NT2/D1 (cell line): ENCODE results near the gene CLDN20.
"Not testable (repeated sequence)": the region's sequence is repeated elsewhere in the genome, so short reads cannot be mapped to it uniquely, and the experiment has no call there.

Experiments
- DNase-seq: peaks from one replicate; pipeline ENCODE4 v3.0.0-alpha.2; 2011; ENCODE audit warnings: low read depth, low spot score
- H3K27me3 ChIP-seq: 2 replicates; pipeline ENCODE4 v1.6.0; 2011; ENCODE audit warnings: mild to moderate bottlenecking; ENCODE audit not compliant: insufficient read length, insufficient read depth
- H3K36me3 ChIP-seq: 2 replicates; pipeline ENCODE4 v1.6.1; 2011; ENCODE audit warnings: mild to moderate bottlenecking, low read length, mixed read lengths; ENCODE audit not compliant: insufficient read depth, insufficient read length
- H3K4me1 ChIP-seq: 2 replicates; pipeline ENCODE4 v1.5.1; 2011; ENCODE audit not compliant: insufficient read depth, insufficient read length
- H3K4me3 ChIP-seq: 2 replicates; pipeline ENCODE4 v1.5.1; 2011; ENCODE audit warnings: low read depth; ENCODE audit not compliant: insufficient read length
- H3K9ac ChIP-seq: 2 replicates; pipeline ENCODE4 v1.6.0; 2011; ENCODE audit warnings: low read depth; ENCODE audit not compliant: insufficient read length
- H3K9me3 ChIP-seq: 2 replicates; pipeline ENCODE4 v1.5.1; 2011; ENCODE audit warnings: mild to moderate bottlenecking, low read length; ENCODE audit not compliant: insufficient read depth
- SUZ12 ChIP-seq: IDR thresholded peaks from 2 replicates; pipeline ENCODE4 v1.6.1; 2011; ENCODE audit not compliant: insufficient read length, insufficient read depth; ENCODE audit errors: extremely low read depth
- YY1 ChIP-seq: IDR thresholded peaks from 2 replicates; pipeline ENCODE4 v1.6.1; 2011; ENCODE audit not compliant: insufficient read length, insufficient read depth
- ZNF274 ChIP-seq: IDR thresholded peaks from 2 replicates; pipeline ENCODE4 v1.6.1; 2011; ENCODE audit warnings: mild to moderate bottlenecking, low read depth, low read length

Gene CLDN20

GRCh38 chr6:155222506-155222905, 41.3 kb upstream of the CLDN20 start:
- Histone ChIP-seq H3K36me3 (peaks cover 23% of the 10 kb centered on the region), H3K27me3 (no peaks in the 10 kb centered on the region), H3K4me3 (no peak overlapping the region), H3K9ac (no peak overlapping the region), H3K4me1 (no peaks in the 10 kb centered on the region), H3K9me3 (no peaks in the 10 kb centered on the region)
- TF ChIP-seq SUZ12 (no peak), YY1 (no peak), ZNF274 (no peak)
- DNase-seq, result no peak

DNA sequence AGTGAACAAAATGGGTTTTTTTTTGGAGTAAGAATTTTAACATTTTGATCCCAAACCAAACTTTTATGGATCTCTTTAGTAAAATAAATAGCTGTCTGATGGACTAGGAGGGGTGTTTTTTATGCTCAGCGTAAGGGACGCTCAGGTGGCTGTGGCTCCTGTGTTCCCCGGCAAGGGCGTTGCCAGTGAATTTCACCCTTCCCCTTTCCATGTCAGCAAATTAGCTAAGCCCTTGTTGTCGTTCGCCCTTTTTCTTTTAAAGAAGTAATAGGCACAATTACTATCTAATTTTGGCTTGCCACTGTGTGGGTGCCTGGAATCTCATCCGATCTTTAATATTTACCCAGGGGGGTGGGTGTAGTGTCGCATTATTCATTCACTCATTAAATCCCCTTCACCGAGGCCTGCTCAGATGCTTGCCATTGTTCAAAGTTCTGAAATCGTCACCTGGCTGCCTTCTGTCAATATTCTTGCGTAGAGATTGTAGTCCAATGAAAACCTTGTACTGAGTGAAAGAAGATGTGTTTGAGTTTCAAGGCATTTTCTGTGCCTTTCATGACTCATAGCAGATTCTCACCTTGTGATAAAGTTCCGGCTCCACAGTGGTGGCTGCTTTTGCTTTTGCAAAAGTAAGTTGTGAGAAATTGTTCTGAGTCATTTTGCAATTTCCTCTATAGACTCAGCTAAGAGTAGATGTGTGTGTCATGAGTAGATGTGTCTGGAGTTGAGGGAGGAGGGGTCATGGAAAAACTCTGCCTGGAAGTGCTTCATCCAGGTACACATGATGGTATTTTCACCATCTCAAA, 40.0 kb upstream of the CLDN20 start:
- H3K4me3 ChIP-seq, result no peak overlapping the region
- H3K36me3 ChIP-seq, result peaks cover 18% of the 10 kb centered on the region
- H3K9ac ChIP-seq, result no peak overlapping the region
- no peak for TF ChIP-seq SUZ12
- TF ChIP-seq ZNF274, result no peak
- TF ChIP-seq YY1, result no peak
- H3K4me1 ChIP-seq, result no peaks in the 10 kb centered on the region
- no peaks in the 10 kb centered on the region for H3K27me3 ChIP-seq
- no peaks in the 10 kb centered on the region; the same call in 1 of the 2 replicates for H3K9me3 ChIP-seq
- DNase-seq, result no peak

DNA sequence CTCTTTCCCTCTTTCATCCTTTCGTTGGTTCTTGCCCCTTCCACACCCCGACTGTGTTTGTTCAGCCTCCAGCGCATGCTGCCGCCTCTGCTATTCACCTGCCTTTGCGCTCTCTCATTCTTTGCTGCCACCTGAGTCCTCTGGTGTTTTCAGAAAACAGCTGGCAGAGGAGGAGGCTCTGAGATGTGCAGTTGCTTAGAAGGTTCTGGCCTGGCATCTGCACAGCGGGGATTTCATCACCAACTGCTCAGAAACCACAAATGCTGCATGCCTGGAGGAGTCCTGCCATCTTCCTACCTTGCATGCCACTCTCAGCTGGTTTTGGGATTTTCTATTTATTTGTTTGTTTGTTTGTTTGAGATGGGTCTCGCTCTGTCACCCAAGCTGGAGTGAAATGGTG, 39.2 kb upstream of the CLDN20 start:
- peaks cover 18% of the 10 kb centered on the region for H3K36me3 ChIP-seq
- no peak for TF ChIP-seq YY1
- TF ChIP-seq ZNF274, result no peak
- no peak for TF ChIP-seq SUZ12
- no peaks in the 10 kb centered on the region; the same call in 1 of the 2 replicates for H3K9me3 ChIP-seq
- H3K4me1 ChIP-seq, result no peaks in the 10 kb centered on the region
- H3K9ac ChIP-seq, result no peak overlapping the region
- no peaks in the 10 kb centered on the region for H3K27me3 ChIP-seq
- no peak for DNase-seq
- no peak overlapping the region for H3K4me3 ChIP-seq

- Histone ChIP-seq H3K9ac (no peak overlapping the region), H3K4me3 (no peak overlapping the region), H3K27me3 (no peaks in the 10 kb centered on the region), H3K36me3 (peaks cover 14% of the 10 kb centered on the region), H3K9me3 (no peaks in the 10 kb centered on the region; the same call in 1 of the 2 replicates), H3K4me1 (no peaks in the 10 kb centered on the region)
- TF ChIP-seq ZNF274 (no peak), YY1 (no peak), SUZ12 (no peak)
- DNase-seq, result no peak
These were observed 36.8 kb upstream of the CLDN20 start for GRCh38 chr6:155227046-155227445.

DNA sequence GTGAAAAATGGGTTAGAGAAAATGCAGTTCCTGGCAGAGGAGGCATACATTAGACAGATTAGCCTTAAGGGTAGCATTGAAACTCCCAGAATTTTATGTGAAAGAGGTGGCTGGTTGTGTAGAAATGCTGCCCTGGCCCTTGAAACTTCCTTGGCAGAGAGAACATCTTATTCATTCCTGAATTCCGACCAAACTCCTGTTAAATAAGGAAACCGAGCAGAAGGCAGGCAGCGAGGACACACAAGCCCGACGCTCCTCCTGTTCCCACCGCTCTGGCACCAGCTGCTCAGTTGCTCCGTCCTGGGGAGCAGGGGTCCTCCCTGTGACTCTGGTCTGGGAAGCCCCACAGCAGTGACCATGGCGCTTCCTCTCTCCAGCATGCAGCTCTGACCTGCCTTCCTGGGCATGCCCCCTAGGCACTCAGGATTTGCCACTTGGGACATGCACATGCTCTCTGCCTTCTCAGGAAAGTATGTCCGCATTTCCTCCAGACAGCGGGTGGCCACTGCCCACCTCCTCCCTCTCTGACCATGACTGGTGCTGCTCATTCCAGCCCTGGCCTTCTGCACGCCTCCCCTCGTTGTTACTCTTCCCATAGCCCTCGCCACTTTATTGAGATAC, 35.2 kb upstream of the CLDN20 start:
- H3K9me3 ChIP-seq, result no peaks in the 10 kb centered on the region; the same call in 1 of the 2 replicates
- H3K9ac ChIP-seq, result no peak overlapping the region
- no peaks in the 10 kb centered on the region for H3K4me1 ChIP-seq
- no peak overlapping the region for H3K4me3 ChIP-seq
- DNase-seq, result no peak
- no peak for TF ChIP-seq SUZ12
- no peak for TF ChIP-seq YY1
- TF ChIP-seq ZNF274, result no peak
- H3K36me3 ChIP-seq, result peaks cover 14% of the 10 kb centered on the region
- no peaks in the 10 kb centered on the region for H3K27me3 ChIP-seq

- H3K36me3 ChIP-seq, result peaks cover 10% of the 10 kb centered on the region
- H3K9me3 ChIP-seq, DNase-seq, H3K4me3 ChIP-seq, H3K4me1 ChIP-seq, H3K9ac ChIP-seq, H3K27me3 ChIP-seq: not testable (repeated sequence)
These were observed 32.8 kb upstream of the CLDN20 start for GRCh38 chr6:155230975-155231374.

GRCh38 chr6:155232848-155233247, 31.0 kb upstream of the CLDN20 start:
- peaks cover 13% of the 10 kb centered on the region; the same call in 1 of the 2 replicates for H3K9me3 ChIP-seq
- no peak for TF ChIP-seq YY1
- no peak for TF ChIP-seq SUZ12
- TF ChIP-seq ZNF274, result no peak
- peaks cover 10% of the 10 kb centered on the region for H3K36me3 ChIP-seq
- H3K27me3 ChIP-seq, result no peaks in the 10 kb centered on the region
- no peak overlapping the region for H3K4me3 ChIP-seq
- no peaks in the 10 kb centered on the region for H3K4me1 ChIP-seq
- DNase-seq, result no peak
- H3K9ac ChIP-seq, result no peak overlapping the region
